CD4-positive, alpha-beta T cell treated with Interleukin-4 for 4 hours (primary cell): ENCODE data around the gene COL17A1.

Experiments used
- DNase-seq: peaks from one replicate; pipeline ENCODE4 v3.0.0-alpha.2; 2020

COL17A1 gene

DNA sequence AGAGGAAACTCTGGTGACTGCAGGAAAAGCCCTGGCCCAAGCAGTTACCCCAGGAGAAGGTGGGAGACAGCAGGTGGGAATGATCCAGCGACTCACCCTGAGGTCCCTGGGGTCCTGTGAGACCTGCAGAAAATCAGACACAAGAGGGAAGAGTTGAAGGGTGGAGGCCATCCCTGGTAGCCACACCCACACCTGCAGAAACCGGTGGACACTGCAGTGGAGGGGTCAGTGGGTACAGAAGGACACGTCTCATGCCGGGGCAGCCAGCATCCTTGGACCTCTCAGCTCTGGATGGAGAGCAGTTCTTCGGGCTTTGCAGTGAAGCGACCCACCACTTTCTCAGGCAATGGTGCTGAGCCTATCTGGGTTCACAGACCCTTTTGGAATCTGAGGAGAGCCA lies 39.0 kb downstream of the COL17A1 start:
- DNase-seq = no peak

GRCh38 chr10:104045151-104046089 lies 40.3 kb downstream of the COL17A1 start:
- DNase-seq = no peak

DNA sequence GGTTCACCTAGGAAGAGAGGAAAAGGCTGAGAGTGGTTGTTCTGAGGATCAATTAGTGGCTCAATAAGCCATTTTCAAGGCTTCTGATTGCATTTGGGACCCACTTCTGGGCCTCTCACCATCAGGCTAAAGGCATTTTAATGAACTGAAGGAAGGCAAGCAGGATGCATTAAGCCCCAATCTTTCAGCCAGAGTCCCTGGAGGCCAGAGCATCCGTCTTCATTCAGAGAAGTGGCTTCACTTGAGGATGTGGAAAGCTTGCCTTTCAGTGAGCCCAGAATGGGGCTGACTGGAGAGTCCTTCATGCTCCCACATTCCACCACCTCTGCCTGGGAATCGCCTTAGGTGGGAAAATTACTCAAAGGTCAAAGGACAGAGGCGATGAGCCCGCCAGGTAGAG lies 41.8 kb downstream of the COL17A1 start:
- DNase-seq = no peak

- no peak for DNase-seq
Observed at GRCh38 chr10:104043185-104043830, 42.4 kb downstream of the COL17A1 start.

DNA sequence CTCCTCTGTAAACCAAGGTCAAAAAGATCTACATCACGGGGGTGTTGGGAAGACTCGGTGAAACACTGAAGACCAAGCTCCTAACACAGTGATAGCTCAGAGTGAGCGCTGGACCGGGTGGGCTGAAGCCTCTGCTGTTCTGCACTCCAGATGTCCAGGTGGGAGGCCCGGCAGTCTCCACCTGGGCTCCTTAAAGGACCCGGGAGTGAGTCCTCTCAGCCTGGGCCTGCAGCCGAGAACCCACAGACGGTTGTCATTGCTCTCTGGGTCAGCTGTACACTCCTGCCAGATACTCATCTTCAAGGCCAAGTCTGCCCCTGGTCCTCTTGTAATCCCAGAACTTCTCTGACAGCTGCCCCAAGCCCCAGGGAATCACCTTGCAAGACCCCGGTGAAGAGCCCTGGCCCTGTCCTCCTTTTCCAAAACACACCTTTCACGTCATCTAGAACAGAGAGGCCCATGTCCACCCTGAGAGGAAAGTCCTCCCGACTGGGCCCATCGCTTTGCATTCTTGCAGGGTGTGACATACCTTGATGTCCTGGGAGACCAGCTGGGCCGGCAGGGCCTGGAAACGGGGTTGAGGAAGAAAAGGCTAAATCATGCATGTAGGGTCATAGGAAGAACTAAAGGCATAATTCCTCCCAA lies 43.7 kb downstream of the COL17A1 start:
- DNase-seq = no peak

- no peak for DNase-seq
Observed at GRCh38 chr10:104040862-104041789, 44.6 kb downstream of the COL17A1 start.

DNA sequence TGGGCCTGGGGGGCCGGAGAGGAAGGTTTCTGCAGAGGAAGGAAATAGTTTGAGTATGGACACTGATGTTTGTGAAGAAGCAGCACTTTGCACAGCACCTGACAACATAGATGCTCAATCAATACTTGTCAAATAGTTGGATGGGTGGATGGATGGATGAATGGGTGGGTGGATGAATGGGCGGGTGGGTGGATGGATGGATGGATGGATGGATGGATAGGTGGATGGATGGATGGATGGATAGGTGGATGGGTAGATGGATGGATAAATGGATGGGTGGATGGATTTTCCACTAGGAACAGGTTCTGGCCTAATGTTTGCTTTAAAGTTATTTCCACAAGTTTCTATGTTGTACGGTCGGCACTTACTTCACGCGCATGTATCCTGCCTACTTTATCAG lies 45.3 kb downstream of the COL17A1 start:
- no peak for DNase-seq

DNA sequence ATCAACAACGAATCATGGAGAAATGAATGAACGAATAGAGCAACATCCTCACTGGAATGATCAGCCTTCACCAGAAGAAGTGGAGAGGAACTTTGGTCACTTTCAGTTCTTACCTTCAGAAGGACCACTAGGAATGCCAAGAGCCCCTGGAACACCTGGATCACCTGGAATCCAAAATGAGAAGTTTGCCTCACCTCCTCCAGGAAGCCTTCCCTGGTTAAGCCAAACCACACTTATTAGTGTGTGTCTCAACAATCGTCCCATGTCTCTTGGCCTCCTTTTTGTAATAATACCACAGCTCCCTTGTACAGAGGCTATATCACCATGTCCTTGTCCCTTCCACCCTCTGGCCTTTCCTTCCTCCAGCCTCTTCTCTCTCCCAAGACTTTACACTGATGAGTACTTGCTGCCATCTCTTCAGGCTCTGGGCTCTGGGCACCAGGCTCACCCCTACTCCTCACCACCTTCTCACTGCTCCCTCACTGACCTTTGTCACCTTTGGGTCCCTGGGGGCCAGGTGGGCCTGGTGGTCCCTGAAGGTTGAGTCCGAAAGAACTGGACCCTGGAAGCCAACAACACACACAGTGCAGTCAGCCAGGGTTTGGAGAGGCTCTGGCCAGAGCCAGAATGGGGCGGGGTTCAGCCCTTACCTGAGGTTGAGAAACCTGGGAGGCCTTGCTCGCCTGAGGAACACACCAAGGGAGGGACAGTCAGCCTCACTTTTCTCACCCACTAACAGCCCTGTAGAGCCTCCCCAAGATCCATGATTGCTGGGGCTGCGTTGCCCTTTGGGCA lies 46.5 kb downstream of the COL17A1 start:
- DNase-seq = no peak

- DNase-seq = no peak
Observed at GRCh38 chr10:104038537-104038936, 47.1 kb downstream of the COL17A1 start.

- DNase-seq = no peak
Observed at GRCh38 chr10:104037261-104037951, 48.3 kb downstream of the COL17A1 start.

DNA sequence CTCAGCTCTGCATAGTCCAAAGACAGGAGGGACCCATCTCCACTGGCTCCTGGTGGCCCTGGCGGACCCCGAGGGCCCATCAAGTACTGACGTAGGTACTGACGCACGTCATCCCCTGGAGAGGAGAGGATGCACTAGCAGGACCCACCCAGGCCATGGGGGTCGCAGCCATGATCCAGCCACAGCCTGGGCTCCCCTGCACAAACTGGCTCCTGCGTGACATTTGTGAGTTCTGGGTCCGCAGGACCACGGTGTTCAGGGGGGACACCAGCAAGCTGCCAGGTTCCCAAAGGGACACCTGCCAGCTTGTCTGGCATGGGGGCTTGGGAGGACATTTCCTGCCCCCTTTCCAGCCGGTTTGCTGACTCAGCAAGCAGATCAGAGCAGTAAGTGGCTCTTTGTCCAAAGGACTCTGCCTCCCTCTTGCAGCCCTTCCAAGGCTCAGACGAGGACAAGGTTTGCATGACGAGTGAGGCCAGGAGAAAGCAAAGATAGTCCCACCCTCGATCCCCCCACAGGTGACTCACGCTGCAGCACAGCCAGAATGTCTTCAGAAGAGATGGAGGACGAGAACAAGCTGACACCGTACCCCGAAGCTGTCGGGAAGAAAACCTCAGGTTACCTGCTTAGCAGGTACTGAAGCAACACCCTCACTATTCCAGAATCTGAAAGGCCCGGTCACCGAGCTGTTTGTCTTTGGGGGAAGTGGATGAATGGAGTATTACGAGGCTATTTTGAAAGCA lies 49.0 kb downstream of the COL17A1 start:
- no peak for DNase-seq

DNA sequence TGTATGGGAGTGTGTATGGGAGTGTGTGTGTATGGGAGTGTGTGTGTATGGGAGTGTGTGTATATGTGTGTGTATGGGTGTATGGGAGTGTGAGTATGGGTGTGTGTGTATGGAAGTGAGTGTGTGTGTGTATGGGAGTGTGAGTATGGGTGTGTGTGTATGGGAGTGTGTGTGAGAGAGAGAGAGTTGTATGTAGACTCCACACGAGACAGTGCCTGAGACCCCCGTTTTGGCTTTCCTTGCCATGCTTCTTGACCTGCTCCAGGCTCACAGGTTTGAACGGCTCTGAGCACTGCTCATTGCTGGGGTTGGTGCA lies 49.7 kb downstream of the COL17A1 start:
- no peak for DNase-seq

GRCh38 chr10:104035194-104036068 lies 50.2 kb downstream of the COL17A1 start:
- DNase-seq = no peak

DNA sequence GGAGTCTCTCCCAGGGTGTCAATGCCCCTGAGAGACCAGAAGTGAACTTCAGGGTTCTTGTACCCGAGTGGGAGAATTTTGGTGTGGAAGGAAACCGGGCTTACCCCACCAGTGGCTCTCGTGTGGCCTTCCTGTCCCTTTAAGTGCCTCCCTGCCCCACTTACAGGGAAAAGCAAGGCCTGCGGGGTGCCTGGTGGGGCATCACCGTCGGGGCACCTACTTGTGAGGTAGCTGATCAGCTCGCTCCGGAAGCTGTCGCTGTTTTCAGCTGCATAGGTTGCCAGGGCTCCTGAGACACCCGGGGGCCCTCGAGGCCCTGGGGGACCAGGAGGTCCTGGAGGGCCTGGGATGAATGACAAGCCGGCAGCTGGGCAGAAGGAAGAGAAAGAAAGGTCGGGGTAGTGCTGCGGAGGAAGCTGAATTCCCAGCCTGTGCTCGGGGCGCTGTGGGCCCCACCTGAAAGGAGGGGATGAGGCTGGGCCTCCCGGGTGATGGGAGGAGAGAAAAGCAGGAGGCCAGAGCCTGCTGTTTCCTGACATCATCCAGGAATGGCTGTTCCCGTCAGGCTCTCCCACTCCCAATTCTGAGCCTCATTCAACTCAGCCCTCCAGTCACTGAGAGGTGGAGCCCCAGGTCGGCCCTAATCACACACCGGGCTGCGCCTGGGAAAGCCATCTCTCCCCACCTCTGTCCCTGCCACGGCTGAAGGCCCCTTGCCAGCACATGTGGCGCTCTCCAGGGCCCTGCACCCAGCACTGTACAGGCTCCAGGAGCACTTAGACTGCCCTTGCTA lies 51.1 kb downstream of the COL17A1 start:
- DNase-seq = no peak

DNA sequence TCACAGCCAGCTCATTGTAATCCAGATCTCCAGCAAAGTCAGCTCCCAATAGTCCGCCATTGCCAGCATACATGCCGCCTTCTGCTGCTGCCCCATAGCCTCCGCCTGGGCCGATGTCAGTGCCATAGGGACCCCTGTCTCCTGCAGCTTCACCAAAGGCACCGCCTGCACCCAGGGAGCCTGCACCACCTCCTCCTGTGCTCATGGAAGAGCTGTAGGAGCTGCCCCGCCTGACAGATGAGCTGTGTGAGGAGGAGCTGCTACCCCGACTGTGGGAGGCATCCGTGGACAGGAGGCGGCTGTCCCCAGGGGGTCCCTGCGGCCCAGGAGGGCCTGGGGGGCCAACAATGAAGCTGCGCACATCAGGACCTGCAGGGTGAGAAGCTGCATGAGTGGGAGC lies 51.7 kb downstream of the COL17A1 start:
- no peak for DNase-seq

DNA sequence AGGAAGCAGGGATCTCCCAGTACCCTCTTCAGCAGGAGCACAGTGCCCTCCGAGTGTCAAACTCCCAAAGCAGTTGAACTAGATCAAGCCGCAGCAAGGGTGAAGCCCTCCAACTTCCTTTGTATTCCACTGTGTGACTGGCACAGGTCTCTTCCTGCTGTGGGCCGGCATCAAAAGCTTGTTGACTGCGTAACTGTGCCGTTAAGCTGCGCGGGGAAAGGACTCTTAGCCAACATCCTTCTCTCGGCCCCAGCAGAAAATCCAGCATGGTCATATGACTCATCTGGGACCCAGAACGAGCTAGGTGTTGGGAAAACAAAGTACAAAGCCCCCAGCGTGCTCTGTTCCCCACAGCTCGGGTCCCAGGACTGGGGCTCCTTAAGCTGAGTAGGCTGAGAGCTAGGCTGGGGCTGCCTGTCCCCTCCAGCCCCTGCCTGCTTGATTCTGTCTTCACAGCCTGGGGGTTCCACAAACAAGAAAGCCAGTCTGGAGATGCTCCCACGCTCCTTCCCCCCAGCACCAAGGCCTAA lies 52.2 kb downstream of the COL17A1 start:
- DNase-seq = no peak

GRCh38 chr10:104032144-104032775 lies 53.4 kb downstream of the COL17A1 start:
- no peak for DNase-seq

DNA sequence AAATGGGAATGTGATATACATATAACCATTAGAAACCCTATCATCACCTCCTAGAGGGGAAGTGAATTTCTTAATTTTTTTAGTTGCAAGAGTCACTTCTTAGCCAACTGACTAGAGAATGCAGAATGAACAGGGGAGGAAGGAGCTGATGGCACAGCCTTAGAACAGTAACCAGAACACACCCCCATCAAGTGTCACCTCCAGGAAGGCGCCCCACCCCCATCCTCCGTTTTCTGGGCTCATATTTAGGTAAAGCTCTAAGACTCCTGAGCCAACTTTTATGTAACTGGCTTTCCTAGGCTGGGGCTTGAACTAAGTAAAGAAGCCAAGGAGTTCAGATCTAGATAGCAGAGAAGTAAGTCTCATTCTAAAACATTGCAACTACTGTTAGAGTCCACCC lies 54.0 kb downstream of the COL17A1 start:
- no peak for DNase-seq
